ENCODE data around the gene BAK1.

DNA sequence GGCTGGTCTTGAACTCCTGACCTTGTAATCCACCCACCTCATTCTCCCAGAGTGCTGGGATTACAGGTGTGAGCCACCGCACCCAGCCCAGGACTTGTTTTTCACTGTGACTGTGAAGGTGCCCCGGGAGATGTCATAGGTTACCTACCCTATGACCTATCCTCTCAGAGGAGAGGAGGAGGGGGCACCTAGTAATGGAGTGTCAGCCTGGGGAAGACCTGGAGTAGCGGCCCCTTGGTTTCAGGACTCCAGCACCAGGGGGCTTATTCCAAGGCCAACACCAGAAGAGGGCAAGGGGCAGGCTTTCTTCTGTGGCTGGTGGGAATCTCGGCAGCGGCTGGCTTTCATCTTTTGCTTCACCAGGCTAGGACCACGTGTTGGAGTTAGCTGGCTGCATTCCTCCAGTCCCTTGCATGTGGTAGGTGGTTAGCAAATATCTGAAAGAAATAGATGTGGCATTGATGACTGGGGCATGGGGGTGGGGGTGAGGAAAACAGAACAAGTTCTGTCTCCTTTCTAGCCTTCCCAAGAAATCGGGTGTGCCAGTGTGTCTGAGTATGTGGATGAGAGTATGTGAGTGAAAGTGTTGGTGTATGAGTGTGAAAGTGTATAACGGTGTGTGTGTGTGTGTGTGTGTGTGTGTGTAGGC, 33.2 kb upstream of the BAK1 start:
- TF ChIP-seq CTCF (IDR thresholded peaks at IDR 0.05) (no peak), POLR2A (IDR thresholded peaks at IDR 0.05) (no peak), POLR2AphosphoS5 (IDR thresholded peaks at IDR 0.05) (no peak)

All from stomach (tissue), 4 donors.